ENCODE results near the gene TRAK1. TPM values are rescaled to one million over a fixed set of nuclear protein-coding genes. Genes with fewer than 3 reads are reported as not detected.

Gene TRAK1
- polyA plus RNA-seq, 1 donor (not counting 4 experiments of a cell fraction or from before 2014, with no cell fraction given) = 58.2 TPM

GRCh38 chr3:42163622-42164244 lies 72.6 kb downstream of the TRAK1 start:
- H3K4me3 ChIP-seq (ENCODE audit: control insufficient read depth in 2 of 3, extremely low read depth in 1 of 3, insufficient read depth in 2 of 3, low read depth in 1 of 3, low read length in 3 of 3) = no peak overlapping the region
- H3K36me3 ChIP-seq (ENCODE audit: control insufficient read depth in 2 of 2, extremely low read depth in 1 of 2, insufficient read depth in 2 of 2, low read length in 2 of 2) = peaks cover 0 to 9% of the 10 kb centered on the region in 2 experiments
- DNase-seq (ENCODE audit: low read depth, low spot score) (no peak), FAIRE-seq (no peak)
- peaks cover 84% of the 10 kb centered on the region for H3K79me2 ChIP-seq (ENCODE audit: control insufficient read depth, insufficient read depth, low read length)
- TF ChIP-seq EZH2 (IDR thresholded peaks at IDR 0.05; ENCODE audit: low read length) = no peak
- no peak for TF ChIP-seq CTCF (optimal IDR thresholded peaks at IDR 0.05 in 1 of 3, IDR thresholded peaks at IDR 0.05 in 1 of 3, conservative IDR thresholded peaks at IDR 0.05 in 1 of 3; ENCODE audit: extremely low read depth in 1 of 3, insufficient read depth in 2 of 3, low read length in 3 of 3)
- peaks cover 8% of the 10 kb centered on the region for H4K20me1 ChIP-seq (ENCODE audit: control insufficient read depth, extremely low read depth, insufficient read depth, low read length)
- dilution Hi-C loops (cut with MboI; ENCODE audit: extremely low pct_ligation_motif_present, low sequenced_read_pairs) = no loop called here
- no peak overlapping the region for H3K4me2 ChIP-seq (ENCODE audit: control insufficient read depth, extremely low read depth, insufficient read depth, low read depth, low read length)
- H3K9me3 ChIP-seq (ENCODE audit: control insufficient read depth, low read depth, low read length) = no peaks in the 10 kb centered on the region
- no peak overlapping the region for H3K9ac ChIP-seq (ENCODE audit: control insufficient read depth, extremely low read depth, insufficient read depth, low read length)
- H3K9me1 ChIP-seq (ENCODE audit: control insufficient read depth, extremely low read depth, insufficient read depth, low read length) = peaks cover 12% of the 10 kb centered on the region
- no peak overlapping the region for H2AFZ ChIP-seq (ENCODE audit: control insufficient read depth, low read length)
- no peak overlapping the region for H3K27ac ChIP-seq (ENCODE audit: control insufficient read depth, insufficient read depth, low read length)
- H3K4me1 ChIP-seq (ENCODE audit: control insufficient read depth, extremely low read depth, insufficient read depth, low read length) = peaks cover 23% of the 10 kb centered on the region
- no peaks in the 10 kb centered on the region for H3K27me3 ChIP-seq (ENCODE audit: control insufficient read depth, extremely low read depth, insufficient read depth, low read length)

- Histone ChIP-seq H4K20me1 (ENCODE audit: control insufficient read depth, extremely low read depth, insufficient read depth, low read length) (peaks cover 8% of the 10 kb centered on the region), H2AFZ (ENCODE audit: control insufficient read depth, low read length) (no peak overlapping the region), H3K9me1 (ENCODE audit: control insufficient read depth, extremely low read depth, insufficient read depth, low read length) (peaks cover 12% of the 10 kb centered on the region), H3K4me2 (ENCODE audit: control insufficient read depth, extremely low read depth, insufficient read depth, low read depth, low read length) (no peak overlapping the region), H3K9ac (ENCODE audit: control insufficient read depth, extremely low read depth, insufficient read depth, low read length) (no peak overlapping the region), H3K4me1 (ENCODE audit: control insufficient read depth, extremely low read depth, insufficient read depth, low read length) (peaks cover 15% of the 10 kb centered on the region), H3K27me3 (ENCODE audit: control insufficient read depth, extremely low read depth, insufficient read depth, low read length) (no peaks in the 10 kb centered on the region), H3K27ac (ENCODE audit: control insufficient read depth, insufficient read depth, low read length) (no peak overlapping the region), H3K4me3 (ENCODE audit: control insufficient read depth in 2 of 3, extremely low read depth in 1 of 3, insufficient read depth in 2 of 3, low read depth in 1 of 3, low read length in 3 of 3) (no peak overlapping the region), H3K9me3 (ENCODE audit: control insufficient read depth, low read depth, low read length) (no peaks in the 10 kb centered on the region), H3K36me3 (ENCODE audit: control insufficient read depth in 2 of 2, extremely low read depth in 1 of 2, insufficient read depth in 2 of 2, low read length in 2 of 2) (peaks cover 0 to 9% of the 10 kb centered on the region in 2 experiments), H3K79me2 (ENCODE audit: control insufficient read depth, insufficient read depth, low read length) (peaks cover 88% of the 10 kb centered on the region)
- no peak for TF ChIP-seq EZH2 (IDR thresholded peaks at IDR 0.05; ENCODE audit: low read length)
- no peak for TF ChIP-seq CTCF (optimal IDR thresholded peaks at IDR 0.05 in 1 of 3, IDR thresholded peaks at IDR 0.05 in 1 of 3, conservative IDR thresholded peaks at IDR 0.05 in 1 of 3; ENCODE audit: extremely low read depth in 1 of 3, insufficient read depth in 2 of 3, low read length in 3 of 3)
- dilution Hi-C loops (cut with MboI; ENCODE audit: extremely low pct_ligation_motif_present, low sequenced_read_pairs) = no loop called here
- DNase-seq (ENCODE audit: low read depth, low spot score) (no peak), FAIRE-seq (no peak)
Measured at GRCh38 chr3:42164656-42165055, 73.5 kb downstream of the TRAK1 start.
